Suprapubic skin (tissue), 4 donors: Measurements from ENCODE around the gene MUC4. TPM values are rescaled to one million over a fixed set of nuclear protein-coding genes. Genes with fewer than 3 reads are reported as not detected.

Experiments used
- DNase-seq, 2 donors: peaks; one replicate each; pipeline ENCODE4 v3.0.0-alpha.2; 2019; ENCODE audit warnings: low spot score in 2 of 2
- H3K27ac ChIP-seq: fragments of 200-600 bp; sonication (generic); one replicate; pipeline ENCODE4 v1.5.1; 2019
- H3K27me3 ChIP-seq: fragments of 200-600 bp; sonication (generic); one replicate; pipeline ENCODE4 v1.5.1; 2019
- H3K36me3 ChIP-seq: fragments of 200-600 bp; sonication (generic); one replicate; pipeline ENCODE4 v1.5.1; 2019
- H3K4me1 ChIP-seq: fragments of 200-600 bp; sonication (generic); one replicate; pipeline ENCODE4 v1.5.1; 2019
- H3K4me3 ChIP-seq: fragments of 200-600 bp; sonication (generic); one replicate; pipeline ENCODE4 v1.5.1; 2019; ENCODE audit warnings: mild to moderate bottlenecking
- H3K9me3 ChIP-seq: fragments of 200-600 bp; sonication (generic); one replicate; pipeline ENCODE4 v1.5.1; 2019
- CTCF ChIP-seq, 2 donors: fragments of 200-600 bp in 1 of 2; fragments of 450-650 bp in 1 of 2; sonication (generic) in 1 of 2; IDR thresholded peaks; one replicate each; pipeline ENCODE4 v1.5.1; 2016 to 2019; ENCODE audit warnings: antibody characterized with exemption in 2 of 2, mild to moderate bottlenecking in 1 of 2, moderate library complexity in 1 of 2
- EP300 ChIP-seq: sonication (generic); formaldehyde crosslinking; IDR thresholded peaks from one replicate; pipeline ENCODE4 v1.6.1; 2017; ENCODE audit warnings: antibody characterized with exemption
- POLR2A ChIP-seq, 2 donors: fragments of 450-650 bp; IDR thresholded peaks; one replicate each; pipeline ENCODE4 v1.6.1; 2017; ENCODE audit warnings: antibody characterized with exemption in 2 of 2, mild to moderate bottlenecking in 2 of 2, moderate library complexity in 2 of 2
- POLR2AphosphoS5 ChIP-seq, 3 donors: sonication (generic); formaldehyde crosslinking; IDR thresholded peaks; one replicate each; pipeline ENCODE4 v1.6.1; 2017; ENCODE audit warnings: antibody characterized with exemption in 3 of 3
- WGBS: methylation state at CpG from one replicate; pipeline ENCODE4 v1.1.5; 2018; 5-methylcytosine and 5-hydroxymethylcytosine counted together
- total RNA-seq, 4 donors: library from RNA; depleted of rRNA; stranded (reverse); fragments of >200 nt; gene quantifications; one replicate each; pipeline ENCODE4 v1.1.0, GENCODE V29; 2016

MUC4 gene
- total RNA-seq, 4 donors from 2014 or later: not detected

GRCh38 chr3:195856410-195857084 lies 44.8 kb upstream of the MUC4 start:
- Histone ChIP-seq H3K27me3 (no peaks in the 10 kb centered on the region), H3K36me3 (no peaks in the 10 kb centered on the region), H3K4me3 (no peak overlapping the region), H3K27ac (no peak overlapping the region), H3K4me1 (peaks cover 15% of the 10 kb centered on the region), H3K9me3 (no peaks in the 10 kb centered on the region)
- TF ChIP-seq EP300: no peak
- no peak for TF ChIP-seq POLR2AphosphoS5 (IDR thresholded peaks at IDR 0.05)
- no peak for TF ChIP-seq POLR2A (IDR thresholded peaks at IDR 0.05)
- TF ChIP-seq CTCF (IDR thresholded peaks at IDR 0.05): no peak
- DNase-seq: no peak
- 68% methylated on average over 15 of the region's 15 CpGs for WGBS

DNA sequence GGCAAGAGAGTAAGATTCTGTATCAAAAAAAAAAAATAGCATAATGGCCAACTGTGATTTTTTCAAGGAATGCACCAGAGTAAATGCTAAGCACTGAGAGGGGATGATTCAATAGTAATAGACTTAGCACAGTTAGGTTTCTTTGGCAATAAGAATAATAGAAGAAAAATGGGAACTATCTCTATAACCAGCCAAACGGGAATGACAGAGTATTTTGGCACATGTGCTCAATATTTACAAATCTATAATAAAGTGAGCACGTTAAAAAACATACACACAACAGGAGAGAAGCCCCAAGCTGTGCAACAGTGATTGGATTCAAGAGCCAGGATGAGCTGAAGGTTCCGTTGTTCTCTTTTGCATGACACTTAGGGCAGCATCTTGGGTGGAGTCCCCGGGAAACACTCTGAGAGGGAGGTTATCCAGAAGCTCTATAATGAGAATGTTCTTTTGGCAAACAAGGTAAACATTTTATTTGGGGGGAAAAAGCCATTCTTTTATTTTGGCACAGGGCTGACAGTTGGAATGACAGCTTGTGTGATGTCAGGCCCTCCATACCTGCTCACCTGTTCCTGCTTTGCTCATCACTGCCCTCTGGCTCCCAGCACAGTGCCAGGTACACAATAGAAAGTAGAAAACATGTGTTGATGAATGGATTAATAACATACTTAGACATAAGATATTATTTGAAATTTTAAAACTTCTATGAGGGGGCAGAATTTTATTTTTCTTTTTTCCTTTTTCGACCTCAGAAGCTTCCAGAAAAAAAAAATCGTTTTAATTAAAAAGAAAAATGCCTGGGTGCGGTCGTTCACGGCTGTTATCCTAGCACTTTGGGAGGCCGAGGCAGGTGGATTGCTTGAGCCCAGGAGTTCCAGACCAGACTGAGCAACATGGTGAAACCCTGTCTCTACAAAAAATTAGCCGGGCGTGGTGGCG lies 44.0 kb upstream of the MUC4 start:
- Histone ChIP-seq H3K4me1 (peaks cover 20% of the 10 kb centered on the region), H3K27ac (no peak overlapping the region), H3K4me3 (no peak overlapping the region), H3K27me3 (no peaks in the 10 kb centered on the region), H3K36me3 (no peaks in the 10 kb centered on the region), H3K9me3 (no peaks in the 10 kb centered on the region)
- no peak for DNase-seq
- WGBS: 70% methylated on average over 13 of the region's 13 CpGs
- no peak for TF ChIP-seq POLR2A (IDR thresholded peaks at IDR 0.05)
- TF ChIP-seq CTCF (IDR thresholded peaks at IDR 0.05): peak in 1 of 2 donors; percentile 42

GRCh38 chr3:195854628-195855294 lies 43.0 kb upstream of the MUC4 start:
- DNase-seq: no peak
- no peak for TF ChIP-seq POLR2AphosphoS5 (IDR thresholded peaks at IDR 0.05)
- no peak for TF ChIP-seq POLR2A (IDR thresholded peaks at IDR 0.05)
- no peak for TF ChIP-seq CTCF (IDR thresholded peaks at IDR 0.05)
- TF ChIP-seq EP300: no peak
- Histone ChIP-seq H3K27ac (no peak overlapping the region), H3K4me3 (no peak overlapping the region), H3K9me3 (no peaks in the 10 kb centered on the region), H3K27me3 (no peaks in the 10 kb centered on the region), H3K4me1 (peaks cover 20% of the 10 kb centered on the region), H3K36me3 (no peaks in the 10 kb centered on the region)
- 60% methylated on average over 9 of the region's 9 CpGs for WGBS

- Histone ChIP-seq H3K9me3 (no peaks in the 10 kb centered on the region), H3K27me3 (no peaks in the 10 kb centered on the region), H3K36me3 (no peaks in the 10 kb centered on the region), H3K4me1 (peaks cover 17% of the 10 kb centered on the region), H3K4me3 (no peak overlapping the region), H3K27ac (no peak overlapping the region)
- WGBS: 75% methylated on average over 14 of the region's 14 CpGs
- no peak for TF ChIP-seq POLR2AphosphoS5 (IDR thresholded peaks at IDR 0.05)
- no peak for TF ChIP-seq EP300
- no peak for TF ChIP-seq CTCF (IDR thresholded peaks at IDR 0.05)
- TF ChIP-seq POLR2A (IDR thresholded peaks at IDR 0.05): no peak
- no peak for DNase-seq
These were observed 42.3 kb upstream of the MUC4 start for GRCh38 chr3:195853996-195854395.

GRCh38 chr3:195853036-195853435 lies 41.3 kb upstream of the MUC4 start:
- peaks cover 15% of the 10 kb centered on the region for H3K4me1 ChIP-seq
- no peak overlapping the region for H3K27ac ChIP-seq
- no peaks in the 10 kb centered on the region for H3K9me3 ChIP-seq
- no peak overlapping the region for H3K4me3 ChIP-seq
- DNase-seq: no peak
- no peaks in the 10 kb centered on the region for H3K27me3 ChIP-seq
- TF ChIP-seq POLR2A (IDR thresholded peaks at IDR 0.05): no peak
- TF ChIP-seq POLR2AphosphoS5 (IDR thresholded peaks at IDR 0.05): no peak
- TF ChIP-seq EP300: no peak
- no peak for TF ChIP-seq CTCF (IDR thresholded peaks at IDR 0.05)
- no peaks in the 10 kb centered on the region for H3K36me3 ChIP-seq
- WGBS: 80% methylated on average over 12 of the region's 20 CpGs
